ENCODE data around the gene SLC37A4.

DNA sequence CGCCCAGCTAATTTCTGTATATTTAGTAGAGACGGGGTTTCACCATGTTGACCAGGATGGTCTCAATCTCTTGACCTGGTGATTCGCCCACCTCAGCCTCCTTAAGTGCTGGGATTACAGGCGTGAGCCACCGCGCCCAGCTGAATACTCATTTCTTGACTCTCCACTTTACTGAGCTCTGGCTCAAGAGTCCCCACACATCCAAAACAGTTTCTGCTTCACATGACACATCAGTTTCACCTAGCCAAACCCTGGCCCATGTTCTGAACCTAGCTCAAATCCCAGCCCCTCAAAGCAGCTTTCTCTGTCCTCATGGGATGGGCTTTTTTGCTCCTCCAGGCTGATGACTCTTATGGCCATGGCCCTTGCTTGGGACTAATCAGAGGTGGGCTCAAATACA lies 16.5 kb upstream of the SLC37A4 start:
- TF ChIP-seq, protein P1, sequence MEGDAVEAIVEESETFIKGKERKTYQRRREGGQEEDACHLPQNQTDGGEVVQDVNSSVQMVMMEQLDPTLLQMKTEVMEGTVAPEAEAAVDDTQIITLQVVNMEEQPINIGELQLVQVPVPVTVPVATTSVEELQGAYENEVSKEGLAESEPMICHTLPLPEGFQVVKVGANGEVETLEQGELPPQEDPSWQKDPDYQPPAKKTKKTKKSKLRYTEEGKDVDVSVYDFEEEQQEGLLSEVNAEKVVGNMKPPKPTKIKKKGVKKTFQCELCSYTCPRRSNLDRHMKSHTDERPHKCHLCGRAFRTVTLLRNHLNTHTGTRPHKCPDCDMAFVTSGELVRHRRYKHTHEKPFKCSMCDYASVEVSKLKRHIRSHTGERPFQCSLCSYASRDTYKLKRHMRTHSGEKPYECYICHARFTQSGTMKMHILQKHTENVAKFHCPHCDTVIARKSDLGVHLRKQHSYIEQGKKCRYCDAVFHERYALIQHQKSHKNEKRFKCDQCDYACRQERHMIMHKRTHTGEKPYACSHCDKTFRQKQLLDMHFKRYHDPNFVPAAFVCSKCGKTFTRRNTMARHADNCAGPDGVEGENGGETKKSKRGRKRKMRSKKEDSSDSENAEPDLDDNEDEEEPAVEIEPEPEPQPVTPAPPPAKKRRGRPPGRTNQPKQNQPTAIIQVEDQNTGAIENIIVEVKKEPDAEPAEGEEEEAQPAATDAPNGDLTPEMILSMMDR (optimal IDR thresholded peaks at IDR 0.05 in 1 of 3, IDR thresholded peaks at IDR 0.05 in 1 of 3, conservative IDR thresholded peaks at IDR 0.05 in 1 of 3; ENCODE audit: extremely low read depth in 1 of 3, insufficient read depth in 2 of 3, low read length in 3 of 3): no peak
- no peak for TF ChIP-seq EZH2 (IDR thresholded peaks at IDR 0.05; ENCODE audit: low read length)
